ENCODE measurements around the gene NPHP4. TPM values are rescaled to one million over a fixed set of nuclear protein-coding genes. Genes with fewer than 3 reads are reported as not detected.
"Not testable (repeated sequence)": the region's sequence is repeated elsewhere in the genome, so short reads cannot be mapped to it uniquely, and the experiment has no call there.

The NPHP4 gene
- total RNA-seq, 6 experiments from 2014 or later = 5.0 to 6.8 (median 6.0) TPM

DNA sequence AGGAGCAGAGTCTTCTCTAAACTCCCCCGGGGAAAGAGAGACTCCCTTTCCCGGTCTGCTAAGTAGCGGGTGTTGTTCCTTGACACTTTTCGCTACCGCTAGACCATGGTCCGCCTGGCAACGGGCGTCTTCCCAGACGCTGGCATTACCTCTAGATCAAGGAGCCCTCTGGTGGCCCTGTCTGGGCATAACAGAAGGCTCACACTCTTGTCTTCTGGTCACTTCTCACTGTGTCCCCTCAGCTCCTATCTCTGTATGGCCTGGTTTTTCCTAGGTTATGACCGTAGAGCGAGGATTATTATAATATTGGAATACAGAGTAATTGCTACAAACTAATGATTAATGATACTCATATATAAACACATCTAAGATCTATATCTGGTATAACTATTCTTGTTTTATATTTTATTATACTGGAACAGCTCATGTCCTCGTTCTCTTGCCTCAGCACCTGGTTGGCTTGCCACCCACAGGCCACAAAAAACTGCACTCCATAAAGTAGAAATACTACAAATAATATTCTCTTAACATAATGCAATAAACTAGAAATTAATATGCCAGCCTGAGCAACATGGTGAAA lies 98.4 kb downstream of the NPHP4 start:
- H3K9me3 Mint-ChIP-seq; H3K4me3 Mint-ChIP-seq; H3K27me3 Mint-ChIP-seq (ENCODE audit: insufficient read depth); H3K36me3 Mint-ChIP-seq (ENCODE audit: low read depth); DNase-seq; H3K27ac Mint-ChIP-seq: not testable (repeated sequence)
- TF ChIP-seq, protein P1, sequence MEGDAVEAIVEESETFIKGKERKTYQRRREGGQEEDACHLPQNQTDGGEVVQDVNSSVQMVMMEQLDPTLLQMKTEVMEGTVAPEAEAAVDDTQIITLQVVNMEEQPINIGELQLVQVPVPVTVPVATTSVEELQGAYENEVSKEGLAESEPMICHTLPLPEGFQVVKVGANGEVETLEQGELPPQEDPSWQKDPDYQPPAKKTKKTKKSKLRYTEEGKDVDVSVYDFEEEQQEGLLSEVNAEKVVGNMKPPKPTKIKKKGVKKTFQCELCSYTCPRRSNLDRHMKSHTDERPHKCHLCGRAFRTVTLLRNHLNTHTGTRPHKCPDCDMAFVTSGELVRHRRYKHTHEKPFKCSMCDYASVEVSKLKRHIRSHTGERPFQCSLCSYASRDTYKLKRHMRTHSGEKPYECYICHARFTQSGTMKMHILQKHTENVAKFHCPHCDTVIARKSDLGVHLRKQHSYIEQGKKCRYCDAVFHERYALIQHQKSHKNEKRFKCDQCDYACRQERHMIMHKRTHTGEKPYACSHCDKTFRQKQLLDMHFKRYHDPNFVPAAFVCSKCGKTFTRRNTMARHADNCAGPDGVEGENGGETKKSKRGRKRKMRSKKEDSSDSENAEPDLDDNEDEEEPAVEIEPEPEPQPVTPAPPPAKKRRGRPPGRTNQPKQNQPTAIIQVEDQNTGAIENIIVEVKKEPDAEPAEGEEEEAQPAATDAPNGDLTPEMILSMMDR (IDR thresholded peaks at IDR 0.05) = peak; percentile 72
- H3K4me1 Mint-ChIP-seq (ENCODE audit: low read depth) = peaks cover 11% of the 10 kb centered on the region

DNA sequence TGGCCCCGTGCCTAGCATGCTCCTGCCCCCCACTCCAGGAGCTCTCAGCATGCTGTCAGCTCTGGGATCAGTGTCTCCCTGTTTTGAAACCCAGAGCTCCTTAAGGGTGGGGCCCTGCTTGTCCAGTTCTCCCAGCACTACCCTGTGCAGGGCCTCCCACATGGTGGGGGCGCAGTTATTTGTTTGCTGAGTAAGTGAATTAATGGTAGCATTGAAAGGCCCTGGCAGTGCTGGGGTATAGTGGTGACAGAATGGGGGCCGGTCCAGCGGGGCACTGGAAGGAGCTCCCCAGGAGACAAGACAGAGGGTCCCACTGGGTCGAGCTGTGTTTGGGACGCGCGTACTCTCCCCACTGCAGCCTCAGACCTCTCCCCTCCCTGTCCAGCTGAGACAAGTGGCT lies 99.9 kb downstream of the NPHP4 start:
- H3K4me1 Mint-ChIP-seq (ENCODE audit: low read depth) = peaks cover 11% of the 10 kb centered on the region
- no peaks in the 10 kb centered on the region for H3K9me3 Mint-ChIP-seq
- TF ChIP-seq, protein P1 (IDR thresholded peaks at IDR 0.05) = no peak
- no peak overlapping the region for H3K27ac Mint-ChIP-seq
- H3K27me3 Mint-ChIP-seq (ENCODE audit: insufficient read depth) = no peaks in the 10 kb centered on the region; the same call in none of the 2 replicates
- H3K4me3 Mint-ChIP-seq = no peak overlapping the region
- DNase-seq = no peak
- H3K36me3 Mint-ChIP-seq (ENCODE audit: low read depth) = peaks cover 4% of the 10 kb centered on the region; the same call in 1 of the 2 replicates

DNA sequence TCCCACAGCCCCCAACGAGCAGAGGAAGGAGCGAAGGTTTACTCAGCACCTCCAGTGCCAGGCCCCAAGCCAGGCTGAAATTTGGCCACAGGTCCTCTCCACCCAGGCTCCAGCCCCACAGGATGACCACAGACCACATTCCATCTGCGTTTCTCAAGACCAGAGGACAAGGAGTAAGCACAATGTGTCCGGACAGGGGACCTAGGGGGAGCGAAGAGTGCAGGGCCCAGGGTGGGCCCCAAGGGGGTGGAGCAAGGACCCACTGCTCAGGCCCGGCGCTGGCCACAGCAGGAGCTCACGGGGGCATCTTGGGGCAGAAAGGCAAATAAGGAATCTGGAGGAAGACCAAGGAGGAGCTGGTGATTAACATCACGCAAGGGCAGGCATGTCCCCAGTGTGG lies 100.5 kb downstream of the NPHP4 start:
- Mint-ChIP-seq H3K27ac (no peak overlapping the region), H3K27me3 (ENCODE audit: insufficient read depth) (no peaks in the 10 kb centered on the region; the same call in none of the 2 replicates), H3K36me3 (ENCODE audit: low read depth) (peaks cover 4% of the 10 kb centered on the region; the same call in 1 of the 2 replicates), H3K4me1 (ENCODE audit: low read depth) (peaks cover 11% of the 10 kb centered on the region), H3K9me3 (no peaks in the 10 kb centered on the region), H3K4me3 (no peak overlapping the region)
- peak; percentile 13 for DNase-seq
- TF ChIP-seq, protein P1 (IDR thresholded peaks at IDR 0.05) = no peak

DNA sequence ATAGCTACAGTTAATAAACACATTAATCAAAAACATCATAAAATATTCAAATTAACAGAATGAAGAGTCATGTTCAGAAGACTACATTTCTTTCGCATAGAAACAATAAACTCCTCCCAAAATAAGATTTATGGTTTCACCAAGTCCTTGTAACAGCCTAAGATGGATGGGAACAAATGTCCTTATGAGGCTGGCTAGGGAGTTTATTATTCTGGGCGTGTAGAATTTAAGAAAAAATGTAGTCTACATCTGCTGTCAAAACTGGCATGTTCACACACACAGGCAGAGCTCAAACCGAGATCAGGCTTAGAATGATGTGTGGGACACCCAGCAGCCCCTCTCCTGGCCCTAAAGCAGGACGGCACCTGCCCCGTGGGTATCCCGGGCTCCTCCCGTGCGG lies 101.1 kb downstream of the NPHP4 start:
- no peak overlapping the region for H3K4me3 Mint-ChIP-seq
- H3K9me3 Mint-ChIP-seq = no peaks in the 10 kb centered on the region
- H3K4me1 Mint-ChIP-seq (ENCODE audit: low read depth) = peaks cover 11% of the 10 kb centered on the region
- no peaks in the 10 kb centered on the region; the same call in none of the 2 replicates for H3K27me3 Mint-ChIP-seq (ENCODE audit: insufficient read depth)
- H3K27ac Mint-ChIP-seq = no peak overlapping the region
- TF ChIP-seq, protein P1 (IDR thresholded peaks at IDR 0.05) = no peak
- H3K36me3 Mint-ChIP-seq (ENCODE audit: low read depth) = peaks cover 4% of the 10 kb centered on the region; the same call in 1 of the 2 replicates
- DNase-seq = no peak

DNA sequence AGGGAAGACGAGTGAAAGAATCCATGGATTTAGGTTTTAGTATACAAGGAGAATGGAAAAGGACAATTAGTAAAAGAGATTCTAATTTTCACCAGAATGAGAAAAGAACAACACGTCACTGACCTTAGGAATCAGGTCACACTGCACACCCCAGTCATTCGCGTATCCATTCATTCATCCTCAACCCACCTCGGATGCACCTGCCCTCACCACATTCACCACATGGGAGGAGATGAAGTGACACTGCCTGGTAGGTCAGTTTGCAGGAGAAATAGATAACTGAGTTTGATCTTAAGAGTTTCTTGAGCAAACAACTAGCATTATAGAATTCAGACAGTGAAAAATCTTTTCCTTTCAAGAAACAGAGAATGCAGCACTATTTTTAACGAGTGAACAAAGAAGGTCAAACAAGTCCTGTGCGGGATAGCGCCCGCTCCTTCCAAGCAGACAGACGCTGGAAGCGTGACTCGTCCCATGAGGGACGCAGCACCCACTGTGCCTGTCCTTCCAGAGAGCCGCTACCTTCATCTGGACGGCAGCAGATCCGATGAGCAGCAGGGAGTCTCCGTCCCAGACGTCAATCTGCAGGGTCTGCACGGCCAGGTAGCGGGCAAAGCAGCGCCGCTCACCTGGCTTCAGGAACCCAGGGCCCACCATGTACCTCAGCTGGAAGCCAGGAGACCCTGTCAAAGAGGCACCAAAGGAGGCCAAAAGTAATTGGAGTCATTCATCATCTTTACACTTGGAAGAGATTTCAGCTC lies 101.7 kb downstream of the NPHP4 start:
- Mint-ChIP-seq H3K27me3 (ENCODE audit: insufficient read depth) (no peaks in the 10 kb centered on the region; the same call in none of the 2 replicates), H3K4me3 (no peak overlapping the region)
- DNase-seq = no peak

More for the DNA sequence above, 101.7 kb downstream of the NPHP4 start:
- peaks cover 11% of the 10 kb centered on the region for H3K4me1 Mint-ChIP-seq (ENCODE audit: low read depth)
- no peak overlapping the region for H3K27ac Mint-ChIP-seq
- H3K36me3 Mint-ChIP-seq (ENCODE audit: low read depth) = peaks cover 4% of the 10 kb centered on the region; the same call in 1 of the 2 replicates
- H3K9me3 Mint-ChIP-seq = no peaks in the 10 kb centered on the region
- TF ChIP-seq, protein P1 (IDR thresholded peaks at IDR 0.05) = no peak
